ENCODE data around the gene VGLL4. TPM values are rescaled to one million over a fixed set of nuclear protein-coding genes. Genes with fewer than 3 reads are reported as not detected.

The VGLL4 gene
- total and polyA plus RNA-seq, 2 donors (not counting 1 experiment from before 2014, with no cell fraction given): 25.8 to 29.0 TPM

DNA sequence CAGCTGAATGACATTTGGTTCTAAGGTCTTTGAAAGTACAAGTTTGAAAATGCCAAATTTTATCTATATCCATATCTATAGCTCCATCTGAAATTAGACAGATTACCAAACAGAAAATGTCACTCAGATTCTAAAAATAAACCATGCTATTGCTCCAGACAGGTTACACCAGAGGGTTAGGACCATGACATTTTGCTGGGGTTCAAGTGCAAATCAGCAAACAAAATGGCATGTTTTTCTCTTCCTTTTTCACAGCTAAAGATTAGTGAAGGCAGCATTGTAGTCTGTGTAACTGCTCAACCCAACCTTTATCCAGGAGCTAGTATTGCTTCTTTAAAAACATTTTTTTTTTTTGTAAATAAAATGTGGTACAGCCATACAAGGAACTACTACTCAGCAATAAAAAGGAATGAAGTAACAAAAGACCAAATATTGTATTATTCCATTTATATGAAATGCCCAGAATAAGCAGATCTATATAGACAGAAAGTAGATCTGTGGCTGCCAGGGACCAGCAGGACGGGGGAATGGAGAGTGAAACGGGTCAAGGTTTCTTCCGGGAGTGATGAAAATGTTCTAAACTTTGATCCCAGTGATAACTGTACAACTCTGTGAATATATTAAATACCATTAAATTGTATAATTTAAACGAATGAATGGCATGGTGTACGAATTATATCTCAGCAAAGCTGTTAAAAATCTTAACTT, 18.2 kb downstream of the VGLL4 start:
- no peaks in the 10 kb centered on the region for H3K9me3 ChIP-seq (ENCODE audit: control extremely low read depth in 1 of 3, control insufficient read depth in 2 of 3, insufficient read depth in 1 of 3, low read length in 2 of 3)
- no peak overlapping the region for H3K4me3 Mint-ChIP-seq
- intact Hi-C loops (cut with micrococcal nuclease): loop anchor here (2.0 kb wide), 1 partner anchor 23 kb away; no protein-coding TSS in a partner anchor

More for the DNA sequence above, 18.2 kb downstream of the VGLL4 start:
- H3K79me2 ChIP-seq (ENCODE audit: control insufficient read depth, insufficient read depth, low read length): peaks cover 99% of the 10 kb centered on the region
- ChIA-PET POLR2A (no interaction called here), CTCF (no interaction called here)
- H3K36me3 ChIP-seq (replicated peaks in 1 of 2; ENCODE audit: control extremely low read depth in 1 of 2, control insufficient read depth in 1 of 2, extremely low read depth in 1 of 2, insufficient read depth in 2 of 2, low read length in 1 of 2): peaks cover 0 to 3% of the 10 kb centered on the region in 2 experiments
- H3K4me1 Mint-ChIP-seq: peaks cover 43% of the 10 kb centered on the region
- H3K4me1 ChIP-seq (ENCODE audit: control insufficient read depth in 2 of 2, insufficient read depth in 2 of 2, low read length in 2 of 2): peaks cover 0 to 6% of the 10 kb centered on the region in 2 donors
- H4K20me1 ChIP-seq (ENCODE audit: control insufficient read depth, insufficient read depth, low read length, poor library complexity, severe bottlenecking): peaks cover 38% of the 10 kb centered on the region
- H3K27me3 Mint-ChIP-seq: no peaks in the 10 kb centered on the region
- H3K27ac Mint-ChIP-seq: no peak overlapping the region
- H2AFZ ChIP-seq (ENCODE audit: insufficient read depth, low read depth, low read length, poor library complexity, severe bottlenecking): no peak overlapping the region
- no peak for ATAC-seq (ENCODE audit: low read depth)
- WGBS (ENCODE audit: insufficient coverage): no CpG with 5 or more reads among the region's 5 CpGs
- DNase-seq: no peak
- H3K27ac ChIP-seq (ENCODE audit: low read length in 2 of 2): no peak overlapping the region
- H3K4me3 ChIP-seq (ENCODE audit: control extremely low read depth in 1 of 5, extremely low read depth in 1 of 5, insufficient read depth in 1 of 5, low read depth in 2 of 5, low read length in 4 of 5): no peak overlapping the region
- no peak overlapping the region for H3K4me2 ChIP-seq (replicated peaks; ENCODE audit: low read depth, low read length, poor library complexity, severe bottlenecking)
- TF ChIP-seq, protein P1, sequence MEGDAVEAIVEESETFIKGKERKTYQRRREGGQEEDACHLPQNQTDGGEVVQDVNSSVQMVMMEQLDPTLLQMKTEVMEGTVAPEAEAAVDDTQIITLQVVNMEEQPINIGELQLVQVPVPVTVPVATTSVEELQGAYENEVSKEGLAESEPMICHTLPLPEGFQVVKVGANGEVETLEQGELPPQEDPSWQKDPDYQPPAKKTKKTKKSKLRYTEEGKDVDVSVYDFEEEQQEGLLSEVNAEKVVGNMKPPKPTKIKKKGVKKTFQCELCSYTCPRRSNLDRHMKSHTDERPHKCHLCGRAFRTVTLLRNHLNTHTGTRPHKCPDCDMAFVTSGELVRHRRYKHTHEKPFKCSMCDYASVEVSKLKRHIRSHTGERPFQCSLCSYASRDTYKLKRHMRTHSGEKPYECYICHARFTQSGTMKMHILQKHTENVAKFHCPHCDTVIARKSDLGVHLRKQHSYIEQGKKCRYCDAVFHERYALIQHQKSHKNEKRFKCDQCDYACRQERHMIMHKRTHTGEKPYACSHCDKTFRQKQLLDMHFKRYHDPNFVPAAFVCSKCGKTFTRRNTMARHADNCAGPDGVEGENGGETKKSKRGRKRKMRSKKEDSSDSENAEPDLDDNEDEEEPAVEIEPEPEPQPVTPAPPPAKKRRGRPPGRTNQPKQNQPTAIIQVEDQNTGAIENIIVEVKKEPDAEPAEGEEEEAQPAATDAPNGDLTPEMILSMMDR (IDR thresholded peaks at IDR 0.05): no peak
- no peak for TF ChIP-seq EZH2 (IDR thresholded peaks at IDR 0.05; ENCODE audit: borderline replicate concordance, insufficient read depth, low read depth, low read length, poor library complexity, severe bottlenecking)
- H3K27me3 ChIP-seq (replicated peaks in 1 of 4; ENCODE audit: control extremely low read depth in 1 of 4, control insufficient read depth in 3 of 4, insufficient read depth in 4 of 4, low read length in 3 of 4): no peaks in the 10 kb centered on the region
- H3K9me3 Mint-ChIP-seq (ENCODE audit: insufficient read depth): no peaks in the 10 kb centered on the region
- H3K9ac ChIP-seq (ENCODE audit: low read length): no peak overlapping the region

Measured in B cell (primary cell).